Astrocyte (in vitro differentiated cells and primary cell): Measurements from ENCODE around the gene LGALS8.

ENCODE experiments used
- EZH2 ChIP-seq: IDR thresholded peaks from 2 replicates; pipeline ENCODE4 v1.6.1; 2012; ENCODE audit warnings: mild to moderate bottlenecking, low read length, inconsistent platforms; ENCODE audit not compliant: insufficient read depth
- TF ChIP-seq, protein P1 (sequence below): IDR thresholded peaks from 2 replicates; pipeline ENCODE4 v1.5.1; 2011; ENCODE audit warnings: low read depth, mild to moderate bottlenecking, inconsistent platforms, low read length, moderate library complexity; ENCODE audit not compliant: insufficient read depth

DNA sequence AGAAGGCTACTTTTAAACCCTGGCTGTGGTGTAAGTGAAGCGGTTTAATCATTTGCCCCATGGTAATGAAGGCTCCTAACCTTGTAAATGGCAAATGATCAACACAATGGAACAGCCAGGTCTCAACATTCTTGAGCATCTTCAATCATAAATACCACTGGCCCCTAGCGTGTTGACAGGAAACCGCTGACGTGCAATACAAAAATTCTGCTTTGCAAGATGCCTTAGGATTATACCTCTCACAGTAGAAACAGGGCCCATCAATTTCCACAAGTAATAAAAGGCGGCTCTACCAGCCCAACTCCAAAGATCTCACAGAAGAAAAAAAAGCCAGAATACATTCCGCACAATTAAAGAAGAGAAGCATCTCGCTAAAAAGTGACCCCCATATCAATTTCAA lies 32.8 kb downstream of the LGALS8 start:
- TF ChIP-seq, protein P1, sequence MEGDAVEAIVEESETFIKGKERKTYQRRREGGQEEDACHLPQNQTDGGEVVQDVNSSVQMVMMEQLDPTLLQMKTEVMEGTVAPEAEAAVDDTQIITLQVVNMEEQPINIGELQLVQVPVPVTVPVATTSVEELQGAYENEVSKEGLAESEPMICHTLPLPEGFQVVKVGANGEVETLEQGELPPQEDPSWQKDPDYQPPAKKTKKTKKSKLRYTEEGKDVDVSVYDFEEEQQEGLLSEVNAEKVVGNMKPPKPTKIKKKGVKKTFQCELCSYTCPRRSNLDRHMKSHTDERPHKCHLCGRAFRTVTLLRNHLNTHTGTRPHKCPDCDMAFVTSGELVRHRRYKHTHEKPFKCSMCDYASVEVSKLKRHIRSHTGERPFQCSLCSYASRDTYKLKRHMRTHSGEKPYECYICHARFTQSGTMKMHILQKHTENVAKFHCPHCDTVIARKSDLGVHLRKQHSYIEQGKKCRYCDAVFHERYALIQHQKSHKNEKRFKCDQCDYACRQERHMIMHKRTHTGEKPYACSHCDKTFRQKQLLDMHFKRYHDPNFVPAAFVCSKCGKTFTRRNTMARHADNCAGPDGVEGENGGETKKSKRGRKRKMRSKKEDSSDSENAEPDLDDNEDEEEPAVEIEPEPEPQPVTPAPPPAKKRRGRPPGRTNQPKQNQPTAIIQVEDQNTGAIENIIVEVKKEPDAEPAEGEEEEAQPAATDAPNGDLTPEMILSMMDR: no peak
- no peak for TF ChIP-seq EZH2
